HEK293 (cell line): ENCODE measurements around the gene DLGAP3.

Experiments
- CTCF ChIA-PET: fragments of 350-600 bp; formaldehyde crosslinking; extraction: SDS; loops from one replicate; lab custom pipeline; 2021; ENCODE audit warnings: antibody characterized with exemption; lab: Yijun Ruan, JAX
- POLR2A ChIA-PET: fragments of 300-600 bp; formaldehyde crosslinking; extraction: SDS; loops from one replicate; lab custom pipeline; 2020; ENCODE audit warnings: antibody characterized with exemption, inconsistent platforms; lab: Yijun Ruan, JAX
- H3K27ac ChIP-seq: fragments of 200-500 bp; sonication (Bioruptor generic); 2 replicates; pipeline ENCODE4 v1.5.1; 2014; ENCODE audit warnings: low read depth, low read length, control low read depth, inconsistent platforms; ENCODE audit errors: extremely low read depth
- H3K36me3 ChIP-seq, 2 experiments: fragments of 200-500 bp in 1 of 2; sonication (Bioruptor generic) in 1 of 2; 1 replicate in 1 of 2; 2 replicates in 1 of 2; pipeline ENCODE4 v1.5.1; 2014 to 2017; ENCODE audit warnings: inconsistent platforms in 2 of 2, low read length in 2 of 2; ENCODE audit not compliant: control insufficient read depth in 2 of 2, insufficient read depth in 1 of 2
- H3K4me1 ChIP-seq: fragments of 200-500 bp; sonication (Bioruptor generic); 2 replicates; pipeline ENCODE4 v1.5.1; 2014; ENCODE audit warnings: mild to moderate bottlenecking, low read length, inconsistent platforms; ENCODE audit not compliant: control insufficient read depth, insufficient read depth
- H3K4me3 ChIP-seq: 2 replicates; pipeline ENCODE4 v1.5.1; 2011; ENCODE audit warnings: low read depth, mild to moderate bottlenecking, control low read depth, low read length, moderate library complexity
- H3K9me3 ChIP-seq: fragments of 200-500 bp; sonication (Bioruptor generic); 2 replicates; pipeline ENCODE4 v1.5.1; 2014; ENCODE audit warnings: low read depth, low read length, inconsistent platforms; ENCODE audit not compliant: control insufficient read depth, insufficient read depth
- CTCF ChIP-seq: fragments of 450-650 bp; formaldehyde crosslinking; IDR thresholded peaks from 2 replicates; pipeline ENCODE4 v1.5.1; 2016; ENCODE audit warnings: missing biosample characterization, missing genetic modification characterization
- ELK4 ChIP-seq: IDR thresholded peaks from 2 replicates; pipeline ENCODE4 v1.6.1; 2011; ENCODE audit warnings: mild to moderate bottlenecking, low read depth, low read length, borderline replicate concordance
- GLI4 ChIP-seq: fragments of 450-650 bp; formaldehyde crosslinking; IDR thresholded peaks from 2 replicates; pipeline ENCODE4 v1.5.1; 2016; ENCODE audit warnings: missing biosample characterization, missing genetic modification characterization
- HOXD13 ChIP-seq: sonication (generic); formaldehyde crosslinking; IDR thresholded peaks from 2 replicates; pipeline ENCODE4 v1.8.0; 2022; ENCODE audit warnings: missing genetic modification reagents, borderline replicate concordance
- IKZF3 ChIP-seq: fragments of 450-650 bp; IDR thresholded peaks from 2 replicates; pipeline ENCODE4 v1.5.0; 2018; ENCODE audit warnings: missing biosample characterization, mild to moderate bottlenecking, missing genetic modification characterization, moderate library complexity
- KLF8 ChIP-seq: fragments of 450-650 bp; formaldehyde crosslinking; IDR thresholded peaks from 2 replicates; pipeline ENCODE4 v1.5.1; 2016; ENCODE audit warnings: missing biosample characterization, missing genetic modification characterization
- OSR2 ChIP-seq: fragments of 450-650 bp; formaldehyde crosslinking; IDR thresholded peaks from 2 replicates; pipeline ENCODE4 v1.5.1; 2016; ENCODE audit warnings: missing biosample characterization, missing genetic modification characterization
- SP3 ChIP-seq: fragments of 450-650 bp; formaldehyde crosslinking; IDR thresholded peaks from 2 replicates; pipeline ENCODE4 v1.5.1; 2016; ENCODE audit warnings: missing biosample characterization, missing genetic modification characterization
- ZFP69B ChIP-seq: fragments of 450-650 bp; formaldehyde crosslinking; IDR thresholded peaks from 2 replicates; pipeline ENCODE4 v1.5.1; 2016; ENCODE audit warnings: missing biosample characterization, missing genetic modification characterization
- ZNF138 ChIP-seq: fragments of 450-650 bp; formaldehyde crosslinking; IDR thresholded peaks from 2 replicates; pipeline ENCODE4 v1.5.1; 2016; ENCODE audit warnings: missing biosample characterization, missing genetic modification characterization, borderline replicate concordance
- ZNF140 ChIP-seq: fragments of 450-650 bp; formaldehyde crosslinking; IDR thresholded peaks from 2 replicates; pipeline ENCODE4 v1.5.1; 2016; ENCODE audit warnings: missing biosample characterization, missing genetic modification characterization
- ZNF155 ChIP-seq: fragments of 450-650 bp; formaldehyde crosslinking; IDR thresholded peaks from 2 replicates; pipeline ENCODE4 v1.5.1; 2016; ENCODE audit warnings: missing biosample characterization, missing genetic modification characterization
- ZNF16 ChIP-seq: fragments of 450-650 bp; formaldehyde crosslinking; IDR thresholded peaks from 2 replicates; pipeline ENCODE4 v1.5.1; 2016; ENCODE audit warnings: low read depth, missing biosample characterization, missing genetic modification characterization
- ZNF2 ChIP-seq: fragments of 450-650 bp; formaldehyde crosslinking; IDR thresholded peaks from 2 replicates; pipeline ENCODE4 v1.5.1; 2016; ENCODE audit warnings: missing biosample characterization, missing genetic modification characterization
- ZNF248 ChIP-seq: fragments of 450-650 bp; formaldehyde crosslinking; IDR thresholded peaks from 2 replicates; pipeline ENCODE4 v1.5.1; 2017; ENCODE audit warnings: missing biosample characterization, missing genetic modification characterization
- ZNF292 ChIP-seq: fragments of 450-650 bp; formaldehyde crosslinking; IDR thresholded peaks from 2 replicates; pipeline ENCODE4 v1.5.1; 2016; ENCODE audit warnings: low read depth, missing biosample characterization, missing genetic modification characterization, borderline replicate concordance
- ZNF341 ChIP-seq: fragments of 450-650 bp; formaldehyde crosslinking; IDR thresholded peaks from 2 replicates; pipeline ENCODE4; 2016; ENCODE audit warnings: low read depth, missing biosample characterization, missing genetic modification characterization
- ZNF37A ChIP-seq: fragments of 450-650 bp; IDR thresholded peaks from 2 replicates; pipeline ENCODE4 v1.5.1; 2018; ENCODE audit warnings: missing biosample characterization, missing genetic modification characterization
- ZNF664 ChIP-seq: fragments of 450-650 bp; formaldehyde crosslinking; IDR thresholded peaks from 2 replicates; pipeline ENCODE4 v1.5.1; 2016; ENCODE audit warnings: missing biosample characterization, missing genetic modification characterization
- ZNF776 ChIP-seq: fragments of 450-650 bp; formaldehyde crosslinking; IDR thresholded peaks from 2 replicates; pipeline ENCODE4 v1.5.0; 2017; ENCODE audit warnings: missing biosample characterization, missing genetic modification characterization, borderline replicate concordance
- ZNF830 ChIP-seq: fragments of 450-650 bp; IDR thresholded peaks from 2 replicates; pipeline ENCODE4 v1.5.0; 2018; ENCODE audit warnings: missing biosample characterization, missing genetic modification characterization, low read depth, mild to moderate bottlenecking, moderate library complexity
- ZXDB ChIP-seq: fragments of 450-650 bp; formaldehyde crosslinking; IDR thresholded peaks from 2 replicates; pipeline ENCODE4 v1.5.1; 2016; ENCODE audit warnings: missing biosample characterization, missing genetic modification characterization
- TF ChIP-seq, protein P1 (sequence below): fragments of 450-650 bp; formaldehyde crosslinking; IDR thresholded peaks from 2 replicates; pipeline ENCODE4 v1.5.1; 2016; ENCODE audit warnings: missing biosample characterization, missing genetic modification characterization

DLGAP3 gene

GRCh38 chr1:34899906-34900305, 29.5 kb downstream of the DLGAP3 start (continued):
- TF ChIP-seq HOXD13 (CRISPR knock-in tag) (no peak), ELK4 (no peak)
- TF ChIP-seq, all 188 proteins: peak for 0

DNA sequence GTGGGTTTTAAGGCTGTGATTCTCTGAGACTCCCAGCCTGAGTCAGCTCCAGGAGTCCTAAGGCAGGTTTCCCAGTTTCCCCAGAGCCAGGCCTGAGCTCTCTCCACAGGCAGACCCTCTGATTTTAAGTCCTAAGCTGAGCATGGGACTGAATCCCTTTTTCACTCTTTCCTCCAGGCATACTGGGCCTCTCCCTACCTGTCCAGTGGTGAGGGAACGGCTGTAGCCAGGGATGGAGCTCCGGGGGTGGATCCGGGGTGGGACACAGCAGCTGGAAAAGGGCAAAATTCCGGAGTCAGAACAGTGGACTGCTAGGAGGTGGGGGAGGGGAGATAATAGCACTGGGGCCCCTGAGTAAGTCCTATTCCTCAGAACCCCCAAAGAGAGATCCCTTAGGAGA, 30.0 kb downstream of the DLGAP3 start:
- ChIA-PET CTCF (interaction anchor here (1.1 kb wide), 1 partner anchor 33 kb away, joined by 4 read pairs; no protein-coding TSS in a partner anchor), POLR2A (no interaction called here)
- Histone ChIP-seq H3K4me1 (no peaks in the 10 kb centered on the region), H3K27ac (no peak overlapping the region), H3K4me3 (no peak overlapping the region), H3K9me3 (no peaks in the 10 kb centered on the region), H3K36me3 (no peaks in the 10 kb centered on the region)
- no peak for TF ChIP-seq SP3 (tag by site-specific recombination)
- TF ChIP-seq ZNF664 (tag by site-specific recombination): no peak
- TF ChIP-seq IKZF3 (tag by site-specific recombination): no peak
- TF ChIP-seq, protein P1, sequence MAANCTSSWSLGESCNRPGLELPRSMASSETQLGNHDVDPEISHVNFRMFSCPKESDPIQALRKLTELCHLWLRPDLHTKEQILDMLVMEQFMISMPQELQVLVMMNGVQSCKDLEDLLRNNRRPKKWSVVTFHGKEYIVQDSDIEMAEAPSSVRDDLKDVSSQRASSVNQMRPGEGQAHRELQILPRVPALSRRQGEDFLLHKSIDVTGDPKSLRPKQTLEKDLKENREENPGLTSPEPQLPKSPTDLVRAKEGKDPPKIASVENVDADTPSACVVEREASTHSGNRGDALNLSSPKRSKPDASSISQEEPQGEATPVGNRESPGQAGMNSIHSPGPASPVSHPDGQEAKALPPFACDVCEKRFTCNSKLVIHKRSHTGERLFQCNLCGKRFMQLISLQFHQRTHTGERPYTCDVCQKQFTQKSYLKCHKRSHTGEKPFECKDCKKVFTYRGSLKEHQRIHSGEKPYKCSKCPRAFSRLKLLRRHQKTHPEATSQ (tag by site-specific recombination): no peak
- no peak for TF ChIP-seq ZNF292 (tag by site-specific recombination)
- no peak for TF ChIP-seq ZNF830 (tag by site-specific recombination)
- TF ChIP-seq ZNF140 (tag by site-specific recombination): no peak
- TF ChIP-seq ZNF138: no peak
- no peak for TF ChIP-seq ZNF341 (tag by site-specific recombination)
- TF ChIP-seq CTCF (tag by site-specific recombination): no peak
- no peak for TF ChIP-seq ZNF16 (tag by site-specific recombination)
- no peak for TF ChIP-seq ELK4
- no peak for TF ChIP-seq GLI4 (tag by site-specific recombination)
- TF ChIP-seq ZNF248 (tag by site-specific recombination): no peak
- TF ChIP-seq ZNF2 (tag by site-specific recombination): no peak
- TF ChIP-seq OSR2 (tag by site-specific recombination): no peak
- TF ChIP-seq ZNF776 (tag by site-specific recombination): no peak
- no peak for TF ChIP-seq KLF8 (tag by site-specific recombination)

GRCh38 chr1:34898330-34898761, 31.1 kb downstream of the DLGAP3 start:
- H3K4me1 ChIP-seq: no peaks in the 10 kb centered on the region
- H3K36me3 ChIP-seq: no peaks in the 10 kb centered on the region
- TF ChIP-seq ZFP69B (tag by site-specific recombination): no peak
- no peak for TF ChIP-seq ZNF155
- no peak for TF ChIP-seq ZNF37A (tag by site-specific recombination)
- no peak for TF ChIP-seq ZXDB
- TF ChIP-seq, all 188 proteins: peak for 0
- ChIA-PET CTCF (interaction anchor here (0.6 to 1.1 kb wide), 4 partner anchors 32 to 131 kb away, joined by 3 to 4 read pairs (median 3); no protein-coding TSS in a partner anchor), POLR2A (no interaction called here)
- Histone ChIP-seq H3K4me3 (no peak overlapping the region), H3K9me3 (no peaks in the 10 kb centered on the region), H3K27ac (no peak overlapping the region)
